ENCODE data around the gene HYAL1.

HYAL1 gene

DNA sequence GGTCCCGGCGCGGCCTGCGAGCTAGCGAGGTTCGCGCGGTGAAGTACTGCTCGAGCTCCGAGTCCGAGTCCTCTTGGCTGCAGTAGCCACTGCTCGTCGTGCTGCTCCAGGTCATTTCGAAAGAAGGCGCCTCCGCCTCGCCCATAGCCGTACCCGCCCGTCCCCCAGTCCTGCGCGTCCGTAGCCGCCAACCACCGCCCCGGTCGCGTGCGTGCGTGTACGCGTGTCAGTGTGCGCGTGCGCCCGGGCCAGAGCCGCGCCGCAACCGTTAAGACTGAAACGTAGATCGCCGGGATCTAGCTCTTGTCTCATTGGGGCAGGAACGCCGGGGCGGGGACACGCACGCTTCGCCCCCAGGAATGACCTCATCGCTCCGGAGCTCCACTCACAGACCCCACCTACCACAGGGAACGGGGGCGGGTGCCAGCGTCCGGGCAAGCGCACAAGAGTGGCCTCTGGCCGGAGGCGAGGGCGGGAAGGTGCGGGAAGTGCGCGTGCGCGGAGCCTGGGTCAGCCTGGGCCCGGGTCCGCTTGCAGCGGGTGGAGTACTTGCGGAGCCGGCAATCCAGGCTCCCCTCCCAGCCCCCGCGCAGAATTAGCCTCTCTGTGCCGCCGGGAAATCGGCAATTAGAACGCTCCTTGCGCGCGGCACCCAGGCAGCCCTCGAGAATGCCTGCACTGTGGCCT is 33.9 kb upstream of the HYAL1 start:
- Mint-ChIP-seq H3K36me3 (ENCODE audit: low read depth) (no peaks in the 10 kb centered on the region), H3K4me1 (peaks cover 55% of the 10 kb centered on the region)

DNA sequence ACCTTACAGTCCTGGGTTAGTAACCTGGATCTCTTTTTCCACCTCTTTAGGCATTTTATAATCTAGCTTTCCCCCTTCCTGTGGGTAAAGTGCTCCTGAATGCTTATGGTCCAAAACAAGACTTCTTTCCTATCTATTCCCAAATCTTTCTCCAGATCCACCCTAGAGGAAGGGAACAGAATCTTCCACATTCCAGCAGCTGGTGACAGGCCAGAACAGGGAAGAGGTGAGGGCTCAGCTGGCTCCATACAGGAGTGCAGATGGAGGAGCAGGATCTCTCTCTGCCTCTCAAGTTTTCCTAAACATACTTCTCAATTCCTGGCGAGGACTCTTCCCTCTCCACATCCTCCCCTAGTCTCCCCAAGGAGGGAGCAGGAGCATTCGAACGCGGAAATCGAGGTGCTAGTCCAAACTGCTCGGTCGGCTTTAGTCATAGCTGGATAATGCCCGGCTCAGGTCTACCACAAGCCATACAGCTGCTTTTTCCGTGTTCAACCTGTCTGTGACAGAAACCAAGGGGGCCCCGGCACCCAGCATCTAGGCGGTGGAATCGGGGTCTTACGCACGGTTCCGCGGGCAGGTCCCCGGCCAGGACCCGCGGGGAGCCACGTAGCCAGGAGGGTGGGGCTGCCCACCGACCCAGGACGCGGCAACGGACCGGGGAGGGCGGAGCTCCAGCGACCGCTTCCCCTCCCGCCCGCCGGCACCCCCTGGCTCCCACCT is 33.2 kb upstream of the HYAL1 start:
- no peak for DNase-seq
- no peaks in the 10 kb centered on the region for H3K36me3 Mint-ChIP-seq (ENCODE audit: low read depth)
- no peaks in the 10 kb centered on the region for H3K9me3 Mint-ChIP-seq
- H3K4me3 Mint-ChIP-seq: peak overlapping the region; percentile 94
- H3K4me1 Mint-ChIP-seq: peaks cover 55% of the 10 kb centered on the region
- H3K27me3 Mint-ChIP-seq (ENCODE audit: low read depth, poor library complexity): peaks cover 39% of the 10 kb centered on the region
- peak overlapping the region; percentile 95 for H3K27ac Mint-ChIP-seq
- TF ChIP-seq, protein P1, sequence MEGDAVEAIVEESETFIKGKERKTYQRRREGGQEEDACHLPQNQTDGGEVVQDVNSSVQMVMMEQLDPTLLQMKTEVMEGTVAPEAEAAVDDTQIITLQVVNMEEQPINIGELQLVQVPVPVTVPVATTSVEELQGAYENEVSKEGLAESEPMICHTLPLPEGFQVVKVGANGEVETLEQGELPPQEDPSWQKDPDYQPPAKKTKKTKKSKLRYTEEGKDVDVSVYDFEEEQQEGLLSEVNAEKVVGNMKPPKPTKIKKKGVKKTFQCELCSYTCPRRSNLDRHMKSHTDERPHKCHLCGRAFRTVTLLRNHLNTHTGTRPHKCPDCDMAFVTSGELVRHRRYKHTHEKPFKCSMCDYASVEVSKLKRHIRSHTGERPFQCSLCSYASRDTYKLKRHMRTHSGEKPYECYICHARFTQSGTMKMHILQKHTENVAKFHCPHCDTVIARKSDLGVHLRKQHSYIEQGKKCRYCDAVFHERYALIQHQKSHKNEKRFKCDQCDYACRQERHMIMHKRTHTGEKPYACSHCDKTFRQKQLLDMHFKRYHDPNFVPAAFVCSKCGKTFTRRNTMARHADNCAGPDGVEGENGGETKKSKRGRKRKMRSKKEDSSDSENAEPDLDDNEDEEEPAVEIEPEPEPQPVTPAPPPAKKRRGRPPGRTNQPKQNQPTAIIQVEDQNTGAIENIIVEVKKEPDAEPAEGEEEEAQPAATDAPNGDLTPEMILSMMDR (IDR thresholded peaks at IDR 0.05): no peak

More for the DNA sequence above, 33.9 kb upstream of the HYAL1 start:
- Mint-ChIP-seq H3K9me3 (no peaks in the 10 kb centered on the region), H3K4me3 (peak overlapping the region; percentile 94), H3K27ac (peak overlapping the region; percentile 99), H3K27me3 (ENCODE audit: low read depth, poor library complexity) (peaks cover 46% of the 10 kb centered on the region)
- TF ChIP-seq, protein P1 (IDR thresholded peaks at IDR 0.05): no peak
- DNase-seq: peak; percentile 99

DNA sequence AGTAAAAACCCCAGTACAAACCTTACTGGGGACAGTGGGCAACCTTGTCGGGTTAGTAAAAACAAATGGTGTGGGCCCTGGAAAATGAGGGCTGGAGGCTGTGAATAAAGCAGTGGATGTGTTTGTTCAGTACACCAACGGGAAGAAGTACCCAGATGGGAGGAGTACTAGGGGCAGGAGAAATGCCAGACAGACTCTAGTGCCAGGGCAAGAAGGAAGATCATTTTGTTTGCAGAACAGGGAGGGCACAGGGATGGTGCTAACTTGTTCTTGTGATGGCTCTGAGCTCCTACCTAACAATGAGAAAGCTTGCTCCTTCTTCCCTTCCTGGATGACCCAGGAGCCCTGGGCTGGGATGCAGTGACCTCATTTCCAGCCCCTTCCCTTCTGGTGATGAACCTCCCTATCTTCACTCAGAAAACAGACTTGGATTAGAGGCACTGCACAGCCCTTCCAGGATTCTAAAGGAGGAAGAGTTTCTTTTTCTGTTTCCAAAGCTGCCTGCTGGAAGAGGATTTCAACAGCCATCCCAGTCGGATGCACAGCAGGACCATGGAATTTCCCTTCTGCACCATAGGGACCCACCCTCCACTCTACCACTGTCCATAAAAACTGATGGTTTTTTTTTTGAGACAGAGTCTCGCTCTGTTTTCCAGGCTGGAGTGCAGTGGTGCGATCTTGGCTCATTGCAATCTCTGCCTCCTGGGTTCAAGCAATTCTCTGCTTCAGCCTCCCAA is 31.1 kb upstream of the HYAL1 start:
- H3K27ac Mint-ChIP-seq: peak overlapping the region; percentile 88
- TF ChIP-seq, protein P1 (IDR thresholded peaks at IDR 0.05): no peak
- no peaks in the 10 kb centered on the region for H3K9me3 Mint-ChIP-seq
- peak overlapping the region; percentile 61 for H3K4me3 Mint-ChIP-seq
- no peak for DNase-seq
- H3K4me1 Mint-ChIP-seq: peaks cover 48% of the 10 kb centered on the region
- H3K27me3 Mint-ChIP-seq (ENCODE audit: low read depth, poor library complexity): peaks cover 18% of the 10 kb centered on the region
- peaks cover 7% of the 10 kb centered on the region for H3K36me3 Mint-ChIP-seq (ENCODE audit: low read depth)

DNA sequence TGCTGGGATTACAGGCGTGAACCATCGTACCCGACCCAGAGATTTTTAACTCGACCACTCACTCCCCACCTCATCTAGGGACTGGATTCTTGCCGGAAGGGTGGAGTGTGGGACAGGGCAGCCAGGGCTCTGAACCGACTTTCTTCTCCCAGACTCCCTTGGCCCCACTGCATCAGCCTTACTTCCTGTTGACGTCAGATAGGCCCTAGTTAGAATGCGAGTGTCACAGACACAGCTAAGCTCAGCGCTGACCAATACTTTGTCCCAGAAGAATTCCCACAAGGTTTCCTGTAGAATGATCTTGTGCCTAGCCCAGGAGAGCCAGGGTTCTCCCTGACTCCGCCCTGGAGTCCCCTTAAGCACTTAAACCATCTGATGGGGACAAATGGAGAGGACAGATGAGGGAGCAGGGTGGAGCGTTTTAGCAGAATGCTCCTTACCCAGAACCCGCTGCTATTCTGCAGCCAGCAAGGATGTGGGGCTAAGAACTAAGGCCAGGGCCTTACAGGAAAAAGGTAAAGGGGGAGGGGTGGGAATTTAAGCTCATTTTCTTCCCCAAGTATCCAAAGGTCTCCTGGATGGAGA is 30.5 kb upstream of the HYAL1 start:
- Mint-ChIP-seq H3K27me3 (ENCODE audit: low read depth, poor library complexity) (peaks cover 12% of the 10 kb centered on the region), H3K36me3 (ENCODE audit: low read depth) (peaks cover 7% of the 10 kb centered on the region), H3K4me1 (peaks cover 41% of the 10 kb centered on the region), H3K9me3 (no peaks in the 10 kb centered on the region), H3K4me3 (peak overlapping the region; percentile 61), H3K27ac (peak overlapping the region; percentile 90)
- TF ChIP-seq, protein P1 (IDR thresholded peaks at IDR 0.05): no peak
- no peak for DNase-seq

DNA sequence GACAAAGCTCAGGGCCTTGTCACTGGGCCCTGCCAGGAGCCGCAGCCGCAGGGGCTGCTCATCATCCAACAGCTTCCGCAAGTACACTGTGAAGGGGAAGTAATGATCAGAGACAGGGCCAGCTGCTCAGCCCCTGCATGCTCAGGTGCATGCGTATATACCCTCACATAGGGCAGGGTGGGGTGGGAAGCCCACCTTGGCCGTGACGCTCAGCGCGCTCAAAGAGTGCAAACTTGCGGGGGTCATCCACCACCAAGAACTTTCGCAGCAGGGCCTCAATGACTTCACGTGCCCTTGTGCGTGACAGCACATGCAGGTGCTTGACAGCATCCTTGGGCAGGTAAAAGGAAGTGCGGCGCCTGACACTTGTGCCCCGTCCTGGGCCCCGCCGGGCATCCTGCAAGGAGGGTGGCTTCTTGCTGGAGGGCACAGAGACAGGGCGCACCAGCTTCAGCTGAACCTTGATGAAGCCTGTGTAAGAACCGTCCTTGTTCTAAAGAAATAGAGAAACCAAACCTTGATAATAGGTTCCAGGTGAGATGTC is 28.1 kb upstream of the HYAL1 start:
- Mint-ChIP-seq H3K36me3 (ENCODE audit: low read depth) (peaks cover 7% of the 10 kb centered on the region), H3K4me1 (peaks cover 45% of the 10 kb centered on the region), H3K4me3 (no peak overlapping the region), H3K27me3 (ENCODE audit: low read depth, poor library complexity) (no peaks in the 10 kb centered on the region), H3K27ac (no peak overlapping the region), H3K9me3 (no peaks in the 10 kb centered on the region)
- TF ChIP-seq, protein P1 (IDR thresholded peaks at IDR 0.05): no peak
- DNase-seq: no peak
